PC-9 (cell line): ENCODE data around the gene TTC38. TPM values are rescaled to one million over a fixed set of nuclear protein-coding genes. Genes with fewer than 3 reads are reported as not detected.

ENCODE experiments used
- BruUV-seq: library from RNA; stranded (reverse); fragments of 400-500 nt; replicated peaks from 2 replicates; lab custom pipeline; 2021; lab: Mats Ljungman, UMichigan
- CTCF ChIA-PET: fragments of 300-600 bp; sonication (Branson Sonifier 250); formaldehyde crosslinking; loops from one replicate; lab custom pipeline; 2022; ENCODE audit warnings: antibody characterized with exemption; lab: Charles Lee
- POLR2A ChIA-PET: fragments of 300-600 bp; sonication (Branson Sonifier 250); formaldehyde crosslinking; loops from one replicate; lab custom pipeline; 2022; ENCODE audit warnings: antibody characterized with exemption; ENCODE audit not compliant: unreplicated experiment; lab: Charles Lee
- DNase-seq, 2 experiments: peaks; one replicate each; pipeline versions ENCODE4 v3.0.0 to v3.0.0-alpha.2; 2015 to 2022; ENCODE audit warnings: mixed read lengths in 1 of 2
- H2AFZ ChIP-seq: fragments of 200-600 bp; sonication (generic); 2 replicates; pipeline ENCODE4 v1.8.1; 2017; ENCODE audit warnings: antibody characterized with exemption
- H3F3A ChIP-seq: fragments of 200-600 bp; sonication (generic); 2 replicates; pipeline ENCODE4 v1.8.1; 2017; ENCODE audit warnings: antibody characterized with exemption, mild to moderate bottlenecking, low read depth; ENCODE audit not compliant: insufficient read depth
- H3K27ac ChIP-seq: fragments of 200-600 bp; sonication (generic); 2 replicates; pipeline ENCODE4 v1.6.1; 2016; ENCODE audit warnings: mixed run types
- H3K27me3 ChIP-seq: fragments of 200-600 bp; sonication (generic); 2 replicates; pipeline ENCODE4 v1.6.1; 2016; ENCODE audit warnings: low read depth, mixed run types; ENCODE audit not compliant: insufficient read depth
- H3K36me3 ChIP-seq: fragments of 200-600 bp; sonication (generic); 2 replicates; pipeline ENCODE4 v1.6.1; 2016; ENCODE audit warnings: low read depth, mixed run types
- H3K4me1 ChIP-seq: fragments of 200-600 bp; sonication (generic); replicated peaks from 2 replicates; pipeline ENCODE4 v1.6.1; 2016; ENCODE audit warnings: mixed run types; ENCODE audit not compliant: insufficient read depth
- H3K4me2 ChIP-seq: fragments of 200-600 bp; sonication (generic); 2 replicates; pipeline ENCODE4 v1.6.1; 2017; ENCODE audit warnings: mixed run types
- H3K4me3 ChIP-seq: fragments of 200-600 bp; sonication (generic); 2 replicates; pipeline ENCODE4 v1.6.1; 2016; ENCODE audit warnings: mixed run types
- H3K79me2 ChIP-seq: fragments of 200-600 bp; sonication (generic); 2 replicates; pipeline ENCODE4 v1.6.1; 2017; ENCODE audit warnings: low read depth, mixed run types
- H3K9me2 ChIP-seq: fragments of 200-600 bp; sonication (generic); 2 replicates; pipeline ENCODE4 v1.8.1; 2017; ENCODE audit warnings: mild to moderate bottlenecking; ENCODE audit not compliant: insufficient read depth
- H3K9me3 ChIP-seq: fragments of 200-600 bp; sonication (generic); 2 replicates; pipeline ENCODE4 v1.8.1; 2016; ENCODE audit warnings: low read depth; ENCODE audit not compliant: insufficient read depth
- H4K20me1 ChIP-seq: fragments of 200-600 bp; sonication (generic); 2 replicates; pipeline ENCODE4 v1.8.1; 2017; ENCODE audit not compliant: insufficient read depth
- CTCF ChIP-seq: fragments of 200-600 bp; sonication (generic); conservative IDR thresholded peaks from 2 replicates; pipeline ENCODE4 v1.6.1; 2017; ENCODE audit warnings: mixed run types, antibody characterized with exemption, mild to moderate bottlenecking, moderate library complexity
- EZH2 ChIP-seq: fragments of 200-600 bp; sonication (generic); IDR thresholded peaks from 2 replicates; pipeline ENCODE4 v1.8.0; 2017; ENCODE audit warnings: antibody characterized with exemption, low read depth
- intact Hi-C: fragments of 100-400 bp; cut with micrococcal nuclease; formaldehyde crosslinking; loops from one replicate; pipeline ENCODE4 v1.10.0; 2022; ENCODE audit not compliant: unreplicated experiment
- total RNA-seq: library from RNA; stranded (reverse); gene quantifications from 2 replicates; pipeline ENCODE4 v1.2.3, GENCODE V29; 2021

The TTC38 gene
- total RNA-seq, 1 experiment from 2014 or later = 15.2 TPM

- ChIA-PET POLR2A (no interaction called here), CTCF (no interaction called here)
- H3K27me3 ChIP-seq = no peaks in the 10 kb centered on the region
- no peak for DNase-seq
- H3K79me2 ChIP-seq = no peaks in the 10 kb centered on the region
- no peak overlapping the region for H3K4me2 ChIP-seq
- H2AFZ ChIP-seq = no peak overlapping the region
- intact Hi-C loops = no loop called here
- no peak overlapping the region for H3K4me3 ChIP-seq
- no peaks in the 10 kb centered on the region for H3K9me2 ChIP-seq
- TF ChIP-seq EZH2 (no peak), CTCF (no peak)
- BruUV-seq = no TSS peak
- peaks cover 23% of the 10 kb centered on the region for H3K36me3 ChIP-seq
- no peaks in the 10 kb centered on the region for H4K20me1 ChIP-seq
- H3K9me3 ChIP-seq = no peaks in the 10 kb centered on the region
- no peak overlapping the region for H3K27ac ChIP-seq
- H3F3A ChIP-seq = peaks cover 7% of the 10 kb centered on the region; the same call in 1 of the 2 replicates
- H3K4me1 ChIP-seq = no peaks in the 10 kb centered on the region
Measured at GRCh38 chr22:46327691-46328465, 60.1 kb downstream of the TTC38 start.

DNA sequence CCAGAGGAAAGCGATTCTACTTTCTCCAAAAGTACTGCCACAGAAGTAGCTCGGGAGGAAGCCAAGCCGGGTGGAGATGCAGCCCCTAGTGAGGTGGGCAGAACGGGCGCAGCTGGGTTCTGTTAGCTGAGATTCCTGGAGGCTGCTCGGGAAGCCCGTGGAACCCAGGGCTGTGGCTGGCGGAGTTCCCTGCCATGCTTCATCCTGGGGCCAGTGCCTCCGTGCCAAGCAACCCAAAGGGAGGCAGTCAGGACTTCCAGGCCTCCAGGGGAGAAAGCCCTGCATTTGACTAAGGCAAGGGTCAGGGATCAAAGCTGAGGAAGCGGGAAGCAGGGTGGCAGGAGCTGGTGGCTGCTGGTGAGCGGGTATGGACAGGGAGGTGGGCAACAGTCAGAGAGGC, 61.0 kb downstream of the TTC38 start:
- peaks cover 16% of the 10 kb centered on the region; the same call in 1 of the 2 replicates for H3F3A ChIP-seq
- no peak overlapping the region for H3K4me3 ChIP-seq
- no peaks in the 10 kb centered on the region for H4K20me1 ChIP-seq
- no peaks in the 10 kb centered on the region for H3K9me3 ChIP-seq
- ChIA-PET CTCF (no interaction called here), POLR2A (no interaction called here)
- H3K9me2 ChIP-seq = no peaks in the 10 kb centered on the region
- no peak overlapping the region for H3K27ac ChIP-seq
- no peak overlapping the region for H3K4me2 ChIP-seq
- H3K27me3 ChIP-seq = no peaks in the 10 kb centered on the region
- intact Hi-C loops = no loop called here
- DNase-seq = no peak
- H2AFZ ChIP-seq = no peak overlapping the region
- H3K79me2 ChIP-seq = no peaks in the 10 kb centered on the region
- no peaks in the 10 kb centered on the region for H3K4me1 ChIP-seq
- no TSS peak for BruUV-seq
- peaks cover 23% of the 10 kb centered on the region for H3K36me3 ChIP-seq
- TF ChIP-seq CTCF = no peak

DNA sequence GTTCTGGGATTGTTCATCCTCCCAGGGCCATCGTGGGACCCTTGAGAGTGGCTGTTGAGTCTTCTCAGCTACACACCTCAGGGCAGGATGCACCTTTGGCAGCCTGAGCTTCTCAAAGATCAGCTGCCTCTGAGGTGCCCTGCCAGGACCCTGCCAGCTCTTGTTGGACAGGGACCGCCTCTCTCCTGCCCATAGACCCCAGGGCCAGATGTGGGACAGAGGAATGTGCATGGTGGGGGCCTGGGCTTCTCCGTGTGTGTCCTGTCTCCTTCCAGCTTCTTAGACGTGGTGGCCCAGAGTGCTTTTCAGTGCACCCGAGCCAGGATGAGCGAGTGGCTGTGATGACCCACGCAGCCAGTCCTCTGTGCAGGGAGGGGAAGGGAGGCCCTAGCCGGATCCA, 61.8 kb downstream of the TTC38 start:
- Histone ChIP-seq H4K20me1 (no peaks in the 10 kb centered on the region), H3K27me3 (no peaks in the 10 kb centered on the region), H3K36me3 (peaks cover 22% of the 10 kb centered on the region), H3K4me1 (peaks cover 2% of the 10 kb centered on the region; the same call in 1 of the 2 replicates), H3K9me2 (no peaks in the 10 kb centered on the region), H2AFZ (no peak overlapping the region), H3K4me2 (no peak overlapping the region), H3K79me2 (no peaks in the 10 kb centered on the region), H3K9me3 (no peaks in the 10 kb centered on the region), H3F3A (peaks cover 24% of the 10 kb centered on the region), H3K4me3 (no peak overlapping the region), H3K27ac (no peak overlapping the region)
- DNase-seq = no peak
- no peak for TF ChIP-seq CTCF
- TF ChIP-seq EZH2 = no peak
- CTCF ChIA-PET = no interaction called here
- POLR2A ChIA-PET = no interaction called here
- no TSS peak for BruUV-seq
- intact Hi-C loops = no loop called here
